ENCODE results near the gene CA5A. TPM values are rescaled to one million over a fixed set of nuclear protein-coding genes. Genes with fewer than 3 reads are reported as not detected.

CA5A gene
- total and polyA plus RNA-seq, 2 of the 13 experiments (the other 11 are each of a cell fraction or from before 2014, with no cell fraction given) = 66.8 to 106 TPM

- TF ChIP-seq ZNF501 (CRISPR knock-in tag; IDR thresholded peaks at IDR 0.05) (no peak; the same call in 1 of the 2 replicates), ZNF30 (CRISPR knock-in tag; IDR thresholded peaks at IDR 0.05) (no peak), ZNF235 (CRISPR knock-in tag; IDR thresholded peaks at IDR 0.05; ENCODE audit: borderline replicate concordance) (no peak), SMAD9 (CRISPR knock-in tag; IDR thresholded peaks at IDR 0.05) (no peak; the same call in 1 of the 2 replicates), SRY (CRISPR knock-in tag; IDR thresholded peaks at IDR 0.05) (no peak), KLF16 (CRISPR knock-in tag; IDR thresholded peaks at IDR 0.05) (no peak), ZNF639 (CRISPR knock-in tag; conservative IDR thresholded peaks at IDR 0.05) (peak; percentile 33; the same call in 1 of the 2 replicates), CHD2 (IDR thresholded peaks at IDR 0.05; ENCODE audit: low read depth, low read length) (no peak), KAT2B (IDR thresholded peaks at IDR 0.05; ENCODE audit: borderline replicate concordance, low read depth, low read length) (no peak), HMGXB3 (CRISPR knock-in tag; IDR thresholded peaks at IDR 0.05; ENCODE audit: borderline replicate concordance) (no peak), E2F2 (CRISPR knock-in tag; IDR thresholded peaks at IDR 0.05; ENCODE audit: borderline replicate concordance) (no peak), GLI4 (CRISPR knock-in tag; IDR thresholded peaks at IDR 0.05; ENCODE audit: borderline replicate concordance) (no peak), PHF21A (CRISPR knock-in tag; IDR thresholded peaks at IDR 0.05) (peak; percentile 53), NCOA5 (CRISPR knock-in tag; IDR thresholded peaks at IDR 0.05) (no peak), ZNF605 (CRISPR knock-in tag; IDR thresholded peaks at IDR 0.05) (0 out of 2 replicates have a peak, but pooled peaks have one; percentile 13), ZNF564 (CRISPR knock-in tag; IDR thresholded peaks at IDR 0.05) (no peak), RAD21 (CRISPR knock-in tag; IDR thresholded peaks at IDR 0.05) (no peak), PHF20 (CRISPR knock-in tag; IDR thresholded peaks at IDR 0.05) (peak; percentile 59; the same call in 1 of the 2 replicates), CENPBD1 (CRISPR knock-in tag; IDR thresholded peaks at IDR 0.05; ENCODE audit: borderline replicate concordance, low read depth) (no peak), ELF1 (CRISPR knock-in tag; IDR thresholded peaks at IDR 0.05) (peak; percentile 85), TOE1 (CRISPR knock-in tag; IDR thresholded peaks at IDR 0.05) (no peak)
Observed at GRCh38 chr16:87855852-87856715, 80.2 kb downstream of the CA5A start (continued).
